Neural crest cell (in vitro differentiated cells): ENCODE results near the gene AMOTL2. TPM values are rescaled to one million over a fixed set of nuclear protein-coding genes. Genes with fewer than 3 reads are reported as not detected.

Experiments
- DNase-seq: peaks from one replicate; pipeline ENCODE4 v3.0.0; 2021; ENCODE audit warnings: low read depth, mixed read lengths, low spot score
- H3K27ac Mint-ChIP-seq: one replicate; pipeline ENCODE4 v1.8.0; 2021; ENCODE audit warnings: mild to moderate bottlenecking, mixed read lengths; ENCODE audit not compliant: unreplicated experiment
- H3K27me3 Mint-ChIP-seq: 2 replicates; pipeline ENCODE4 v1.8.0; 2021; ENCODE audit warnings: low read depth, mild to moderate bottlenecking, mixed read lengths
- H3K36me3 Mint-ChIP-seq: 2 replicates; pipeline ENCODE4 v1.8.0; 2021; ENCODE audit warnings: low read depth, mild to moderate bottlenecking, mixed read lengths
- H3K4me1 Mint-ChIP-seq: 2 replicates; pipeline ENCODE4 v1.8.0; 2021; ENCODE audit warnings: mixed read lengths
- H3K4me3 Mint-ChIP-seq: one replicate; pipeline ENCODE4 v1.8.0; 2021; ENCODE audit warnings: mild to moderate bottlenecking, mixed read lengths
- H3K9me3 Mint-ChIP-seq: 2 replicates; pipeline ENCODE4 v1.8.0; 2021; ENCODE audit warnings: mixed read lengths
- CTCF ChIP-seq: fragments of 200-600 bp; sonication (generic); conservative IDR thresholded peaks from 2 replicates; pipeline ENCODE4 v1.5.0; 2021; ENCODE audit warnings: antibody characterized with exemption, mild to moderate bottlenecking
- total RNA-seq: library from RNA; stranded (reverse); gene quantifications from 2 replicates; pipeline ENCODE4 v1.2.1, GENCODE V29; 2021

AMOTL2 gene
- total RNA-seq, 1 donor from 2014 or later: 59.5 TPM

- no peak for DNase-seq
- peaks cover 13% of the 10 kb centered on the region for H3K27me3 Mint-ChIP-seq
Measured at GRCh38 chr3:134314588-134315285, 59.5 kb downstream of the AMOTL2 start.

GRCh38 chr3:134313847-134314587, 60.2 kb downstream of the AMOTL2 start:
- peaks cover 33% of the 10 kb centered on the region for H3K4me1 Mint-ChIP-seq
- H3K9me3 Mint-ChIP-seq: no peaks in the 10 kb centered on the region
- DNase-seq: no peak
- H3K27ac Mint-ChIP-seq: no peak overlapping the region
- H3K27me3 Mint-ChIP-seq: peaks cover 13% of the 10 kb centered on the region
- H3K36me3 Mint-ChIP-seq: no peaks in the 10 kb centered on the region
- H3K4me3 Mint-ChIP-seq: no peak overlapping the region
- TF ChIP-seq CTCF: no peak

More at GRCh38 chr3:134314588-134315285, 59.5 kb downstream of the AMOTL2 start:
- Mint-ChIP-seq H3K36me3 (no peaks in the 10 kb centered on the region), H3K27ac (no peak overlapping the region), H3K9me3 (no peaks in the 10 kb centered on the region), H3K4me3 (no peak overlapping the region), H3K4me1 (peaks cover 32% of the 10 kb centered on the region)
- no peak for TF ChIP-seq CTCF

- TF ChIP-seq CTCF: peak; percentile 54
- H3K27me3 Mint-ChIP-seq: peaks cover 13% of the 10 kb centered on the region
- H3K4me1 Mint-ChIP-seq: peaks cover 40% of the 10 kb centered on the region
- H3K9me3 Mint-ChIP-seq: no peaks in the 10 kb centered on the region
- H3K27ac Mint-ChIP-seq: no peak overlapping the region
- H3K36me3 Mint-ChIP-seq: no peaks in the 10 kb centered on the region
- H3K4me3 Mint-ChIP-seq: no peak overlapping the region
- peak; percentile 44 for DNase-seq
Measured at GRCh38 chr3:134312873-134313846, 61.1 kb downstream of the AMOTL2 start.

- no peak overlapping the region for H3K27ac Mint-ChIP-seq
Measured at GRCh38 chr3:134312072-134312872, 62.0 kb downstream of the AMOTL2 start.

More at GRCh38 chr3:134312072-134312872, 62.0 kb downstream of the AMOTL2 start:
- no peak overlapping the region for H3K4me3 Mint-ChIP-seq
- no peaks in the 10 kb centered on the region for H3K36me3 Mint-ChIP-seq
- H3K27me3 Mint-ChIP-seq: peaks cover 13% of the 10 kb centered on the region
- no peak for DNase-seq
- no peak for TF ChIP-seq CTCF
- H3K4me1 Mint-ChIP-seq: peaks cover 42% of the 10 kb centered on the region
- no peaks in the 10 kb centered on the region for H3K9me3 Mint-ChIP-seq
